Mucosa of stomach (tissue), 1 donor: ENCODE measurements around the gene UEVLD.

ENCODE experiments used
- H3K27me3 ChIP-seq: one replicate; pipeline ENCODE4 v1.7.0; 2013; ENCODE audit warnings: mild to moderate bottlenecking, low read length; ENCODE audit not compliant: control insufficient read depth, insufficient read depth
- H3K36me3 ChIP-seq: one replicate; pipeline ENCODE4 v1.7.0; 2013; ENCODE audit warnings: low read length; ENCODE audit not compliant: control insufficient read depth, insufficient read depth
- H3K4me1 ChIP-seq: one replicate; pipeline ENCODE4 v1.7.0; 2013; ENCODE audit warnings: mild to moderate bottlenecking, low read length; ENCODE audit not compliant: control insufficient read depth, insufficient read depth
- H3K4me3 ChIP-seq: one replicate; pipeline ENCODE4 v1.7.0; 2013; ENCODE audit warnings: low read length
- H3K9ac ChIP-seq: one replicate; pipeline ENCODE4 v1.7.0; 2013; ENCODE audit warnings: mild to moderate bottlenecking, low read length, moderate library complexity
- H3K9me3 ChIP-seq: one replicate; pipeline ENCODE4 v1.7.0; 2013; ENCODE audit warnings: mild to moderate bottlenecking, low read length, moderate library complexity; ENCODE audit not compliant: control insufficient read depth
- donor health status: Pancreatic carcinoma.

Gene UEVLD

GRCh38 chr11:18588297-18589252 lies at the start of gene UEVLD:
Gene UEVLD, minus strand, starts transcription at chr11:18588734. Its CDS starts 80 bp downstream, at chr11:18588654.
- no peaks in the 10 kb centered on the region for H3K9me3 ChIP-seq

GRCh38 chr11:18634140-18635032 lies 45.9 kb upstream of the UEVLD start, which contains the start of gene SPTY2D1:
Gene SPTY2D1, minus strand, starts transcription at chr11:18634342. Its CDS starts 85 bp downstream, at chr11:18634257.
- H3K4me1 ChIP-seq = peaks cover 15% of the 10 kb centered on the region
- H3K4me3 ChIP-seq = peak within 1 kb of the TSS; percentile 98
- no peaks in the 10 kb centered on the region for H3K27me3 ChIP-seq
- peak within 1 kb of the TSS; percentile 98 for H3K9ac ChIP-seq
- no peaks in the 10 kb centered on the region for H3K9me3 ChIP-seq
- no peaks in the 10 kb centered on the region for H3K36me3 ChIP-seq

More at GRCh38 chr11:18588297-18589252, at the start of gene UEVLD:
- no peaks in the 10 kb centered on the region for H3K27me3 ChIP-seq
- H3K4me3 ChIP-seq = peak within 1 kb of the TSS; percentile 96
- peaks cover 26% of the 10 kb centered on the region for H3K4me1 ChIP-seq
- no peaks in the 10 kb centered on the region for H3K36me3 ChIP-seq
- peak within 1 kb of the TSS; percentile 92 for H3K9ac ChIP-seq

DNA sequence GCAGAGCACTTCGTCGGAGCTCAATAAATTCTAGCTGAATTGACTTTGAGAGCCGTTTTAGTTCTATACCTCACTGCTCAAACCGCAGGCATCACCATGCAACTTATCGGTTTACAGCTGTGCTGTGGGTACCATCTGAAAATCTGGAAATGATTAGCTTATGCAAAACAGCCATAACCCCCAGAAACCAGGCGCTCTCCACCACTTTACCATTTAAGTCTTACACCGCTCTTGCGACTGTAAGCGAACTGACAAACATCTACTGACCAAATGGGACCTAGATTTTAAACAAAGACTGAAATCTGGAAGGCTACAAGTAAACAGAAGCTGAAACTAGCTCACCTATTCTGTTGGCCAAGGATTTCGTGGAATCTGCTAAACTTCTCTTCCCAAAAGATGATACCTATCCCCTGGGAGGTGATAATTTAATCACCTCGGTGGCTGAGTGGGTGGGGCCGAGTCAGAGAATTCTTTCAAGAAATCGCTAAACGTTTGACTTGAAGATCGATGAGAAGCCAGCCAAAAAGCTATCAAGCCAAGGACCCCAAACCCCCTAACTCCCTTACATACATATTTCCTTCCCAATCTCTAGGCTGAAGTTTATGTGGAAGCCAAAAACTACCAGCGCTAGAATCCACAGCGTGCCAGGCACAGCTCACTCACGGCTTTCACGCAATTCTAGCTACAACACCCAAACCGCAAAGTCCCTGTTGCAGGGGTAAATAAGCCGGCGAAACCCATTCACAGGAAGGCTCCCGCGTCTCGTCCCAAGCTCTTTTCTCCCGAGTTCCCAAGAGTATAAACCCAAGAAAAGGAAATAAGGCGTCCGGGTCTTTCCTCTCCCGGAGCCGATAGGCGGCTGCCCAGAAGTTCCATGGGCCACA lies 45.0 kb upstream of the UEVLD start:
- H3K9ac ChIP-seq = peak overlapping the region; percentile 98
- H3K4me3 ChIP-seq = peak overlapping the region; percentile 98
- no peaks in the 10 kb centered on the region for H3K36me3 ChIP-seq
- peaks cover 15% of the 10 kb centered on the region for H3K4me1 ChIP-seq
- H3K9me3 ChIP-seq = no peaks in the 10 kb centered on the region
- H3K27me3 ChIP-seq = no peaks in the 10 kb centered on the region

GRCh38 chr11:18632841-18633240 lies 44.3 kb upstream of the UEVLD start:
- H3K27me3 ChIP-seq = no peaks in the 10 kb centered on the region
- no peaks in the 10 kb centered on the region for H3K9me3 ChIP-seq
- no peaks in the 10 kb centered on the region for H3K36me3 ChIP-seq
- no peak overlapping the region for H3K4me3 ChIP-seq
- peak overlapping the region; percentile 98 for H3K9ac ChIP-seq
- peaks cover 15% of the 10 kb centered on the region for H3K4me1 ChIP-seq

DNA sequence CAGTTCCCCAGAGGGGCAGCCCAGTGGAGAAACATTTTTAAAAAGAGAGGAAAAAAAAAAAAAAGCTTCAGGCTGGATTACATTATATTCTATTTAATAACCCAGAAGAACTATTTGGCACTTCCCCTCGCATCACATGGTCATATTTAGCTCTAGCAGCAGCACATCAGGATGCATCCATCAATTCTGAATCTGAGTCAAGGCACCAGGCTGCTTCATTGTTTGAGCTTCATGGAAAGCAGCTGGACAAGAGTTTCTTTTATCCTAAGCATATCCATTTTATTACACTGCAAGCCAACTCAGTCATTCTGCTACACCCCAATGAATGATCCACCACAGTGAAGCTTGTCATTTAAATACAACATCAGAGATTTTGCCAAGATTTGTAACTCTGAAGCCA lies 35.6 kb upstream of the UEVLD start:
- Histone ChIP-seq H3K27me3 (no peaks in the 10 kb centered on the region), H3K9me3 (no peaks in the 10 kb centered on the region), H3K4me3 (no peak overlapping the region), H3K4me1 (no peaks in the 10 kb centered on the region), H3K9ac (no peak overlapping the region), H3K36me3 (no peaks in the 10 kb centered on the region)

DNA sequence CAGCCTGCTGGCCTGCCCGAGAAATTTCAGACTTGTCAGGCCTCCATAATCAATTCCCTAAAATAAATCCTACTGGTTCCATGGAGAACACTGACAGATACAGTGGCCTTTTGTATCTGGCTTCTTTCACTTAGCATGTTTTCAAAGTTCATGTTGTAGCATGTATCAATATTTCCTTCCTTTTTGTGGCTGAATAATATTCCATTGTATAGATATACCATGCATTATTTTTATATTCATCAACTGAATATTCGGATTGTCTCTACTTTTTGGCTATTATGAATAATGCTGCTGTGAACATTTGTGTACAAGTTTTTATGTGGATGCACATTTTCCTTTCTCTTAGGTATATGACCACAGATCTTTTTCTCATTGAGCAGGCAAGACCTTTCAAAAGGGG lies 35.2 kb upstream of the UEVLD start:
- H3K36me3 ChIP-seq = no peaks in the 10 kb centered on the region
- H3K9me3 ChIP-seq = no peaks in the 10 kb centered on the region
- no peaks in the 10 kb centered on the region for H3K27me3 ChIP-seq
- no peaks in the 10 kb centered on the region for H3K4me1 ChIP-seq
- H3K9ac ChIP-seq = no peak overlapping the region
- no peak overlapping the region for H3K4me3 ChIP-seq

DNA sequence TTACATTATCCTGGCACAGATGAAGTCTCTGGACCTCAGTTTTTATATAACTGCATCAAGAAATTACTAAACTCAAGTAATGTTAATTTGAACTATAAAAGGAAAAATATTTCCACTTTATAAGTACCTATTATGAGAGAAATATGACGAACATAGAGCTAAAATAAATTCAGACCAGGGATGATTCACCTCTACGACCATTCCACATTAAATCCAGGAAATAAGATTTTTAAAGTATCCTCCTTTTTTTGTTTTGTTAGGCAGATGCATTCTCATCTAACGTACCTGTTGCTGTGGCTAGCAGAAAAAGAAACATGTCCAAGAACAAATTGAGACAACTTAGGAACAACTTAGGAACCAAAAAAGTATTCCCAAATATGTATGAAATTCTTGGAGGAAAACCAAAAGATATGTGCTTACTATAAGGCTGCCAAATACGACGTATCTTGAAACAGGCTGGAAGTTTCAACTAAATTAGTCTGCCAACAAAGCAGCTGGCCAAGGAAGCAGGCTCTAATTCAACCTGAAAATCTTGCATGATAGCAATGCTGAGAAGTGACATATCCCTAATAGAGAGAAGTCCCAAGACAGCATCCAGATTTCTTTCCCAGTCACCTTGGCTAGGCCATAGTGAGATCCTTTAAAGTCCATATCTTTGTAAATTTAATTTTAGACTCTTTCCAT lies 29.9 kb upstream of the UEVLD start:
- Histone ChIP-seq H3K4me1 (no peaks in the 10 kb centered on the region), H3K4me3 (no peak overlapping the region), H3K9ac (no peak overlapping the region), H3K27me3 (no peaks in the 10 kb centered on the region), H3K9me3 (no peaks in the 10 kb centered on the region), H3K36me3 (peaks cover 9% of the 10 kb centered on the region)

DNA sequence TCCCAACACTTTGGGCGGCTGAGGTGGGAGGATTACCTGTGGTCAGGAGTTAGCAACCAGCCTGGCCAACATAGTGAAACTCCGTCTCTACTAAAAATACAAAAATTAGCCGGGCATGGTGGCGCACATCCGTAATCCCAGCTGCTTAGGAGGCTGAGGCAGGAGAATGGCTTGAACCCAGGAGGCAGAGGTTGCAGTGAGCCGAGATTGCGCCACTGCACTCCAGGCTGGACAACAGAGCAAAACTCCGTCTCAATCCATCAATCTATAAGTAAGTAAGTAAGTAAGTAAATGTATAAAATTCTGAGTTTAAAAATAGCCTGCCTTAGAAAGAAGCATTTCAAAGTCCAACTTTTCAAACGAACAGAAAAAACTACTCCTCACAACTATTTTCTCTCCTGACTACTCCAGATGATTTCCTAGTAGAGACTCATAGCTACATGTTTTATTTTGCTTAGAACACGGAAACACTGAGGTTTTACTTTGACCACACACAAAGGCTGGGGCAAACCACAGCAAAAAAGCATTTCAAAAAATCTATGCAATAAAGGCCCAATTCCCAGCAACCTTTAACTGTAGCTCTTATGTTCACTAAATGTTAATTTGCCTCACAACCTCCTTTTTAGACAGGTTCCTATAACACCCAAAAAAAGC lies 29.3 kb upstream of the UEVLD start:
- Histone ChIP-seq H3K9me3 (no peaks in the 10 kb centered on the region), H3K27me3 (no peaks in the 10 kb centered on the region), H3K36me3 (peaks cover 9% of the 10 kb centered on the region), H3K9ac (no peak overlapping the region), H3K4me3 (no peak overlapping the region), H3K4me1 (no peaks in the 10 kb centered on the region)

- Histone ChIP-seq H3K4me1 (no peaks in the 10 kb centered on the region), H3K9me3 (no peaks in the 10 kb centered on the region), H3K4me3 (no peak overlapping the region), H3K9ac (no peak overlapping the region), H3K27me3 (no peaks in the 10 kb centered on the region), H3K36me3 (peaks cover 14% of the 10 kb centered on the region)
Measured at GRCh38 chr11:18615628-18616392, 27.3 kb upstream of the UEVLD start.

- H3K27me3 ChIP-seq = no peaks in the 10 kb centered on the region
- H3K36me3 ChIP-seq = peaks cover 14% of the 10 kb centered on the region
- no peak overlapping the region for H3K9ac ChIP-seq
- no peaks in the 10 kb centered on the region for H3K9me3 ChIP-seq
- H3K4me3 ChIP-seq = no peak overlapping the region
- H3K4me1 ChIP-seq = no peaks in the 10 kb centered on the region
Measured at GRCh38 chr11:18614667-18615066, 26.1 kb upstream of the UEVLD start.
